Ascending aorta (tissue), 2 donors: Measurements from ENCODE around the gene KCNG1. TPM values are rescaled to one million over a fixed set of nuclear protein-coding genes. Genes with fewer than 3 reads are reported as not detected.

Experiments used
- DNase-seq, 2 donors: peaks; one replicate each; pipeline ENCODE4 v3.0.0-alpha.2; 2019; ENCODE audit warnings: low spot score in 2 of 2
- H3K27ac ChIP-seq, 2 donors: fragments of 200-600 bp; sonication (generic); one replicate each; pipeline ENCODE4 v1.5.1; 2016 to 2017; ENCODE audit warnings: mild to moderate bottlenecking in 1 of 2
- H3K27me3 ChIP-seq: fragments of 200-600 bp; sonication (generic); one replicate; pipeline ENCODE4 v1.5.1; 2017
- H3K36me3 ChIP-seq, 2 donors: fragments of 200-600 bp; sonication (generic); one replicate each; pipeline ENCODE4 v1.5.1; 2016
- H3K4me1 ChIP-seq, 2 donors: fragments of 200-600 bp; sonication (generic); one replicate each; pipeline ENCODE4 v1.5.1; 2016 to 2017; ENCODE audit warnings: mild to moderate bottlenecking in 1 of 2
- H3K4me3 ChIP-seq, 2 donors: fragments of 200-600 bp; sonication (generic); one replicate each; pipeline ENCODE4 v1.5.1; 2016 to 2017; ENCODE audit warnings: mild to moderate bottlenecking in 1 of 2
- H3K9me3 ChIP-seq, 2 donors: fragments of 200-600 bp; sonication (generic); one replicate each; pipeline ENCODE4 v1.5.1; 2016
- intact Hi-C: fragments of 100-400 bp; cut with DNase I; formaldehyde crosslinking; loops from one replicate; pipeline ENCODE4 v1.15.1; 2023
- total RNA-seq: library from RNA; depleted of rRNA; stranded (reverse); fragments of >200 nt; gene quantifications from one replicate; pipeline ENCODE4 v1.1.0, GENCODE V29; 2016
- TF ChIP-seq, protein P1 (sequence below), 3 experiments: fragments of 200-600 bp in 2 of 3; fragments of 450-650 bp in 1 of 3; sonication (generic) in 2 of 3; IDR thresholded peaks; one replicate each; pipeline ENCODE4 v1.5.1; 2016 to 2019; ENCODE audit warnings: antibody characterized with exemption in 3 of 3, mild to moderate bottlenecking in 1 of 3, moderate library complexity in 1 of 3

The KCNG1 gene
- total RNA-seq, 1 donor from 2014 or later = 6.6 TPM

DNA sequence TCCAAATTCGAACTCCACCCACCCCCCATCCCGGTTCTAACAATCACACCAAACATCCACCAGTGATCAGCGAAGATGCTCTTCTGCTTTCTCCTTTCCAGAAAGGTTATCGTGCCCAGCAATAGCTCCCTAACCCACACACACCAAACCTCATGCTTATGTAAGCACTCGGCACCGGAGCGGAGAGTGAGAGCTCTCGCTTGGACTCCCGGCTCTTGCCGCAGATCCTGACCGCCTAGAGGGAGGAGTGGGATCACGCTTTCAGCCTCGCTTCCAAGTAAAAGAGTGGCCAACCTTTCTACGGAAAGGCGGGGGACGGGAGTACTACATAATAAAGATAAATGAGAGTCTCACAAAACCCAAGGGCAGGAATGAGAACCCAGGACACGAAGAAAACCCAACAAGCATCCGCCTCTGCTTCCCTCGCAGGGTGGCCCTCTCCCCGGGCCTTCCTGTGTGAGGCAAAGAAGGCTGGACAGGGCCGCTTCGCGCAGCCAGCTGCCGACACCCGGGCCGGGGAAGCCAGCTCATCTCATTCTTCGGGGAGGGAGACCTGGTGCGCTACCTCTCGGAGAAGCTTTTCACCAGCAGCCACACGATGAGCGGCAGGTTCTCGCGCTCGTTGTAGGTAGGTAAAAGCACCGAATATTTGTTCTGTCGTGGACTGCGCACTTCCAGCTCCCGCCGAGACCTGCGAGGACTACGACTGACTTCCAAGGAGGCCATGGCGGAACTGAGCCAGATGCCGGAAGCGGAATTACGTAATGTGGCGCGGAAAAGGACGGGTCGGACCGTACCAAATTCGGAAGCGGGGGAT, 64.9 kb downstream of the KCNG1 start, which contains the start of gene DPM1:
DPM1 (minus strand) TSS at position 735 of the 817 bp plus-strand sequence; CDS start at position 726, 9 bp downstream.
- peak within 1 kb of the TSS; percentile 83 to 86 for H3K27ac ChIP-seq
- TF ChIP-seq, protein P1, sequence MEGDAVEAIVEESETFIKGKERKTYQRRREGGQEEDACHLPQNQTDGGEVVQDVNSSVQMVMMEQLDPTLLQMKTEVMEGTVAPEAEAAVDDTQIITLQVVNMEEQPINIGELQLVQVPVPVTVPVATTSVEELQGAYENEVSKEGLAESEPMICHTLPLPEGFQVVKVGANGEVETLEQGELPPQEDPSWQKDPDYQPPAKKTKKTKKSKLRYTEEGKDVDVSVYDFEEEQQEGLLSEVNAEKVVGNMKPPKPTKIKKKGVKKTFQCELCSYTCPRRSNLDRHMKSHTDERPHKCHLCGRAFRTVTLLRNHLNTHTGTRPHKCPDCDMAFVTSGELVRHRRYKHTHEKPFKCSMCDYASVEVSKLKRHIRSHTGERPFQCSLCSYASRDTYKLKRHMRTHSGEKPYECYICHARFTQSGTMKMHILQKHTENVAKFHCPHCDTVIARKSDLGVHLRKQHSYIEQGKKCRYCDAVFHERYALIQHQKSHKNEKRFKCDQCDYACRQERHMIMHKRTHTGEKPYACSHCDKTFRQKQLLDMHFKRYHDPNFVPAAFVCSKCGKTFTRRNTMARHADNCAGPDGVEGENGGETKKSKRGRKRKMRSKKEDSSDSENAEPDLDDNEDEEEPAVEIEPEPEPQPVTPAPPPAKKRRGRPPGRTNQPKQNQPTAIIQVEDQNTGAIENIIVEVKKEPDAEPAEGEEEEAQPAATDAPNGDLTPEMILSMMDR (IDR thresholded peaks at IDR 0.05) = no peak
- intact Hi-C loops = loop anchor here (1.0 kb wide), 1 partner anchor 27 kb away; the partner anchor contains the start of gene ADNP
- no peaks in the 10 kb centered on the region for H3K9me3 ChIP-seq
- no peaks in the 10 kb centered on the region for H3K27me3 ChIP-seq
- peak within 1 kb of the TSS; percentile 72 to 97 for H3K4me3 ChIP-seq
- peaks cover 2 to 29% of the 10 kb centered on the region in 2 donors for H3K36me3 ChIP-seq
- peak; percentile 23 to 92 for DNase-seq
- H3K4me1 ChIP-seq = peaks cover 17 to 29% of the 10 kb centered on the region in 2 donors

DNA sequence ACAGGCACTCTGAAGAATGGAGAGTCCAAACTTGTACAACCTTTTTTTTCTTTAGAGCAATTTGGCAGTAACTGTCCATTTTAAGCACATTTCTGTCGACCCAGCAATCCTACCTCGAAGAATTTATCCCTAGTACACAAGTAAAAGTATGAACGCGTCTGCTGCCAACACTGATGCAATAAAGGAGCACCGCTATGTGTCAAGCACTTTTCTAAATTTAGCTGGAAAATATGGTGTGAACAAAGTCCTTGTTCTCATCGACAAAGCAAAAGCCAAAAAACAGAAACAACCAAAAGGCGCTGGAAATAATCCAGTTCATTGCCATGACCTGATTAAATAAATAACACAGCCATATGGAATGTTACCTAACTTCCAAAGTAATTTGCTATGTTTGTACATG, 65.6 kb downstream of the KCNG1 start:
- peaks cover 17 to 29% of the 10 kb centered on the region in 2 donors for H3K4me1 ChIP-seq
- TF ChIP-seq, protein P1 (IDR thresholded peaks at IDR 0.05) = no peak
- H3K4me3 ChIP-seq = peak overlapping the region; percentile 72 to 97
- intact Hi-C loops = no loop called here
- peak overlapping the region in 1 of 2 donors; percentile 83 for H3K27ac ChIP-seq
- H3K27me3 ChIP-seq = no peaks in the 10 kb centered on the region
- H3K9me3 ChIP-seq = no peaks in the 10 kb centered on the region
- peaks cover 4 to 33% of the 10 kb centered on the region in 2 donors for H3K36me3 ChIP-seq
- DNase-seq = no peak

DNA sequence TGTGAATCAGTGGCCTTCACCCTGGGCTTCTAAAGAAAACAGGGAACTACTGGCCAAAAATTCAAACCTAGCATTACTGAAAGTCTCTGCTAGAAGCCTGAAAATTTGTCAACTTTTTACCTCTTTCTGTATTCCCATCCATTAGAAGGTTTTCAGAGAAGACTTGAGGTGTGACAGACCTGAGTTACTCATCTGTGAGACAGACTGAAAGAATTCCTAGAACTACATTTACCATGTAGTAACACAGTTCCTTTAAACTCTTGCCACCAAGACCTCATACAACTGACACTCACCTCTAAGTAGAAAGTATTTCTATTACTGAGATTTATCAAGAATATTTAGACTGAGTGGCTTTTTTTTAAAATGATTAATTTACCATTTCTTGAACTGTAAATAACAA, 69.1 kb downstream of the KCNG1 start:
- Histone ChIP-seq H3K36me3 (peaks cover 30 to 49% of the 10 kb centered on the region in 2 donors), H3K4me3 (no peak overlapping the region), H3K27me3 (no peaks in the 10 kb centered on the region), H3K4me1 (peaks cover 7 to 14% of the 10 kb centered on the region in 2 donors), H3K9me3 (no peaks in the 10 kb centered on the region), H3K27ac (no peak overlapping the region)
- intact Hi-C loops = no loop called here
- TF ChIP-seq, protein P1 (IDR thresholded peaks at IDR 0.05) = no peak
- DNase-seq = no peak

Other genes with a start within 250 kb of the KCNG1 start
- gene BCAS4, start 228.0 kb downstream of the KCNG1 start, total RNA-seq = 0.85 TPM
- gene ADNP, start 91.7 kb downstream of the KCNG1 start, total RNA-seq = 22.5 TPM
- gene DPM1, start 64.6 kb downstream of the KCNG1 start, total RNA-seq = 37.5 TPM
- gene MOCS3, start 64.3 kb downstream of the KCNG1 start, total RNA-seq = 4.7 TPM